HCT116 (cell line): ENCODE results near the gene PPIF. TPM values are rescaled to one million over a fixed set of nuclear protein-coding genes. Genes with fewer than 3 reads are reported as not detected.

Source experiments
- ATAC-seq: fragments of 200-7000 bp; cut with Tn5 transposase; 2 replicates; pipeline ENCODE4 v1.9.1; 2020; ENCODE audit warnings: mild to moderate bottlenecking, moderate library complexity
- BruUV-seq: library from RNA; stranded (reverse); fragments of 400-500 nt; replicated peaks from 2 replicates; lab custom pipeline; 2021; lab: Mats Ljungman, UMichigan
- CTCF ChIA-PET: fragments of 300-600 bp; sonication (Branson Sonifier 250); formaldehyde crosslinking; loops from one replicate; lab custom pipeline; 2021; ENCODE audit warnings: antibody characterized with exemption; lab: Charles Lee
- POLR2A ChIA-PET: fragments of 300-600, 350-600 bp; sonication (Branson Sonifier 250); formaldehyde crosslinking; loops from one replicate; lab custom pipeline; 2021; ENCODE audit warnings: antibody characterized with exemption; lab: Charles Lee
- RAD21 ChIA-PET, 2 experiments: fragments of 300-600 bp; sonication (Branson Sonifier 250); formaldehyde crosslinking; loops; one replicate each; lab custom pipeline; 2023; ENCODE audit warnings: low total read pairs in 2 of 2; ENCODE audit not compliant: uncharacterized antibody in 2 of 2, unreplicated experiment in 2 of 2, low non-redundant PET in 1 of 2; lab: Charles Lee
- DNase-seq: peaks from one replicate; pipeline ENCODE4 v3.0.0-alpha.2; 2010; ENCODE audit warnings: low read depth, low spot score
- H2AFZ ChIP-seq: fragments of 200-600 bp; shearing (Covaris generic), sonication (generic); 2 replicates; pipeline ENCODE4 v1.6.1; 2017; ENCODE audit warnings: low read depth, mixed run types, mixed read lengths, antibody characterized with exemption, low read length; ENCODE audit not compliant: poor library complexity, severe bottlenecking
- H3K27ac ChIP-seq: 2 replicates; pipeline ENCODE4 v1.5.1; 2012; ENCODE audit warnings: low read depth, low read length
- H3K27me3 ChIP-seq: fragments of 200-600 bp; sonication (generic); 2 replicates; pipeline ENCODE4 v1.6.1; 2016; ENCODE audit warnings: mixed run types, low read length, mixed read lengths; ENCODE audit not compliant: insufficient read depth
- H3K36me3 ChIP-seq, 2 experiments: fragments of 200-500 bp in 1 of 2; fragments of 200-600 bp in 1 of 2; sonication (Bioruptor generic) in 1 of 2; sonication (generic) in 1 of 2; 2 replicates each; pipeline versions ENCODE4 v1.5.1 to v1.6.1; 2014 to 2016; ENCODE audit warnings: low read length in 2 of 2, inconsistent platforms in 1 of 2, mixed read lengths in 1 of 2, mixed run types in 1 of 2; ENCODE audit not compliant: insufficient read depth in 2 of 2, control insufficient read depth in 1 of 2
- H3K4me1 ChIP-seq, 2 experiments: fragments of 200-600 bp in 1 of 2; sonication (generic) in 1 of 2; 2 replicates each; pipeline versions ENCODE4 v1.5.1 to v1.6.1; 2012 to 2017; ENCODE audit warnings: low read length in 2 of 2, inconsistent platforms in 1 of 2, mild to moderate bottlenecking in 1 of 2, mixed read lengths in 1 of 2, mixed run types in 1 of 2, moderate library complexity in 1 of 2; ENCODE audit not compliant: insufficient read depth in 2 of 2, control insufficient read depth in 1 of 2
- H3K4me2 ChIP-seq: fragments of 200-600 bp; sonication (generic); 2 replicates; pipeline ENCODE4 v1.6.1; 2017; ENCODE audit warnings: mixed run types, low read length, mixed read lengths
- H3K4me3 ChIP-seq, 2 experiments: fragments of 200-600 bp in 1 of 2; sonication (generic) in 1 of 2; replicated peaks in 1 of 2; 2 replicates each; pipeline ENCODE4 v1.5.1; 2011 to 2016; ENCODE audit warnings: low read length in 2 of 2, control low read depth in 1 of 2, low read depth in 1 of 2, mild to moderate bottlenecking in 1 of 2, mixed read lengths in 1 of 2, mixed run types in 1 of 2
- H3K79me2 ChIP-seq: fragments of 200-600 bp; sonication (generic); 2 replicates; pipeline ENCODE4 v1.6.1; 2017; ENCODE audit warnings: mild to moderate bottlenecking, mixed run types, low read length, moderate library complexity, mixed read lengths; ENCODE audit not compliant: insufficient read depth
- H3K9ac ChIP-seq: fragments of 200-600 bp; sonication (generic); 2 replicates; pipeline ENCODE4 v1.6.1; 2016; ENCODE audit warnings: low read length, mixed read lengths
- H3K9me2 ChIP-seq: fragments of 200-600 bp; sonication (generic), shearing (Covaris generic); 2 replicates; pipeline ENCODE4 v1.6.1; 2017; ENCODE audit warnings: mixed run types, mild to moderate bottlenecking, moderate library complexity; ENCODE audit not compliant: insufficient read depth
- H3K9me3 ChIP-seq, 2 experiments: fragments of 200-500 bp in 1 of 2; fragments of 200-600 bp in 1 of 2; sonication (Bioruptor generic) in 1 of 2; sonication (generic) in 1 of 2; 2 replicates each; pipeline ENCODE4 v1.6.1; 2014 to 2017; ENCODE audit warnings: low read length in 2 of 2, mixed read lengths in 2 of 2, inconsistent platforms in 1 of 2, low read depth in 1 of 2, mild to moderate bottlenecking in 1 of 2, mixed run types in 1 of 2, moderate library complexity in 1 of 2; ENCODE audit not compliant: control insufficient read depth in 1 of 2, insufficient read depth in 1 of 2
- H4K20me1 ChIP-seq: fragments of 200-600 bp; sonication (generic), shearing (Covaris generic); 2 replicates; pipeline ENCODE4 v1.6.1; 2017; ENCODE audit warnings: mixed run types, mild to moderate bottlenecking, moderate library complexity; ENCODE audit not compliant: insufficient read depth
- CBX3 ChIP-seq: IDR thresholded peaks from 2 replicates; pipeline ENCODE4 v1.6.1; 2012; ENCODE audit warnings: low read depth
- EGR1 ChIP-seq: IDR thresholded peaks from 2 replicates; pipeline ENCODE4 v1.6.1; 2012; ENCODE audit warnings: low read depth
- EZH2 ChIP-seq: fragments of 200-600 bp; sonication (generic); IDR thresholded peaks from 2 replicates; pipeline ENCODE4 v1.6.1; 2017; ENCODE audit warnings: antibody characterized with exemption, mixed run types
- FOSL1 ChIP-seq: IDR thresholded peaks from 2 replicates; pipeline ENCODE4 v1.6.1; 2012; ENCODE audit warnings: low read depth
- JUND ChIP-seq: IDR thresholded peaks from 2 replicates; pipeline ENCODE4 v1.6.1; 2012
- POLR2A ChIP-seq: IDR thresholded peaks from 2 replicates; pipeline ENCODE4 v1.7.0; 2011; ENCODE audit warnings: borderline replicate concordance; ENCODE audit not compliant: insufficient read depth, insufficient read length; ENCODE audit errors: extremely low read depth
- POLR2AphosphoS5 ChIP-seq: IDR thresholded peaks from 2 replicates; pipeline ENCODE4 v1.6.1; 2011; ENCODE audit warnings: mild to moderate bottlenecking, low read depth, low read length, moderate library complexity
- RAD21 ChIP-seq: IDR thresholded peaks from 2 replicates; pipeline ENCODE4 v1.6.1; 2012; ENCODE audit warnings: low read depth, mild to moderate bottlenecking
- SIN3A ChIP-seq: IDR thresholded peaks from 2 replicates; pipeline ENCODE4 v1.6.1; 2012; ENCODE audit warnings: low read depth
- SRF ChIP-seq: IDR thresholded peaks from 2 replicates; pipeline ENCODE4 v1.6.1; 2012; ENCODE audit warnings: low read depth
- TCF7L2 ChIP-seq: IDR thresholded peaks from 2 replicates; pipeline ENCODE4 v1.7.0; 2011; ENCODE audit warnings: borderline replicate concordance, inconsistent platforms; ENCODE audit not compliant: insufficient read depth, insufficient read length; ENCODE audit errors: extremely low read depth
- YY1 ChIP-seq: IDR thresholded peaks from 2 replicates; pipeline ENCODE4 v1.6.1; 2011; ENCODE audit warnings: low read length, low read depth, moderate library complexity, mild to moderate bottlenecking; ENCODE audit not compliant: insufficient replicate concordance; ENCODE audit errors: extremely low read depth
- ZFX ChIP-seq: fragments of 450-650 bp; IDR thresholded peaks from 2 replicates; pipeline ENCODE4 v1.6.1; 2017
- ZNF274 ChIP-seq: fragments of 200-500 bp; sonication (Bioruptor generic); IDR thresholded peaks from 2 replicates; pipeline ENCODE4 v1.6.1; 2014; ENCODE audit warnings: mild to moderate bottlenecking, low read depth, low read length, inconsistent platforms
- intact Hi-C: fragments of 100-400 bp; cut with micrococcal nuclease; formaldehyde crosslinking; loops from 2 replicates; pipeline ENCODE4 v1.10.0; 2022
- total RNA-seq: library from RNA; stranded (reverse); gene quantifications from one replicate; pipeline ENCODE4 v1.2.1, GENCODE V29; 2021; ENCODE audit not compliant: unreplicated experiment
- TF ChIP-seq, protein P1 (sequence below), 3 experiments: fragments of 200-600 bp in 1 of 3; sonication (generic) in 1 of 3; IDR thresholded peaks in 2 of 3; conservative IDR thresholded peaks in 1 of 3; 2 replicates each; pipeline ENCODE4 v1.5.1; 2012 to 2017; ENCODE audit warnings: low read depth in 2 of 3, low read length in 2 of 3, antibody characterized with exemption in 1 of 3, borderline replicate concordance in 1 of 3, control low read depth in 1 of 3, mild to moderate bottlenecking in 1 of 3, mixed read lengths in 1 of 3, mixed run types in 1 of 3, moderate library complexity in 1 of 3; ENCODE audit not compliant: insufficient read depth in 1 of 3
- TF ChIP-seq, protein P2 (sequence below): IDR thresholded peaks from 2 replicates; pipeline ENCODE4 v1.6.1; 2012
- TF ChIP-seq, protein P3 (sequence below): IDR thresholded peaks from 2 replicates; pipeline ENCODE4 v1.6.1; 2011; ENCODE audit warnings: mild to moderate bottlenecking, low read length, moderate library complexity; ENCODE audit not compliant: insufficient replicate concordance; ENCODE audit errors: extremely low read depth

Gene PPIF
- total RNA-seq, 1 experiment from 2014 or later = 85.0 TPM

DNA sequence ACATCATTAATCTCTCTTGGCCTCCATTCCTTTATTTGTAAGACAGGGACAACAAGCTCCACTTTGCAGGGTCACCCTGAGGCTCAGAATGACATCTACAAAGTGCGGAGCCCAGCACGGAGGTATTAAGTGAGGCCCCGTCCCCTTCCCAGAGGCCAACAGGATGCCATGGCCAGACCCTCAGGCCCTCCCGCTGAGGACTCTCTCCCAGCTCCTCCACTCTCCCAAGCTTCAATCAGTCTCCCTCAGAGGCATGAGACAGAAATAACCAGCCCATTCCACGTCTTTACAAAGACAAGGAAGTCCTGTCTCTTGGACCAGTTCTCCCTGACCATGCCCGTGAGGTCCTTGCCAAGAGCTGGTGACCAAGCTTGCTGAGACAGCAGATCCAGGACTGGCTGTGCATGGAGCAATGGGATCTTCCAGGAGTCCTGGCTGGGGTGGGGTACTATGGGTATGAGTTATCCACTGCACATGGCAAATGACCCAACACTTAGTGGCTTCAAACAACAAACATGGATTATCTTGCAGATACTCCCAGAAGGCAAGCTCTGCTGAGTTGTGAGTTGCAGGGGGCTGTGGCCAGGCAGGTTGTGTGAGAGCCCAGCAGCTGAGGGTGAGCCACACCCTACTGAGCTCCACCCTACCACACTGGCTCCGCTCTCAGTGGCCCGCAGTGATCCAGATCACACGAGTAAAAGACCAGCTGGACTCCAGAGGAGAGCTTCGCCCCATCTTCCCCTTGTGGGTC, 4.3 kb upstream of the PPIF start:
- BruUV-seq = no TSS peak
- H2AFZ ChIP-seq = no peak overlapping the region

More for the DNA sequence above, 4.3 kb upstream of the PPIF start:
- Histone ChIP-seq H3K79me2 (peaks cover 7% of the 10 kb centered on the region), H3K9me3 (no peaks in the 10 kb centered on the region), H3K27me3 (no peaks in the 10 kb centered on the region), H3K4me3 (no peak overlapping the region), H3K9ac (no peak overlapping the region), H3K4me2 (no peak overlapping the region), H3K36me3 (no peaks in the 10 kb centered on the region), H3K9me2 (no peaks in the 10 kb centered on the region), H4K20me1 (no peaks in the 10 kb centered on the region; the same call in 1 of the 2 replicates), H3K27ac (no peak overlapping the region), H3K4me1 (peaks cover 7 to 19% of the 10 kb centered on the region in 2 experiments; a peak in 3 of 4 replicates)
- ATAC-seq = no peak
- RAD21 ChIA-PET = no interaction called here
- DNase-seq = no peak
- intact Hi-C loops = no loop called here
- POLR2A ChIA-PET = no interaction called here
- no peak for TF ChIP-seq JUND
- no peak for TF ChIP-seq POLR2A
- no peak for TF ChIP-seq FOSL1
- no peak for TF ChIP-seq YY1
- TF ChIP-seq ZFX = no peak
- TF ChIP-seq CBX3 = no peak
- no peak for TF ChIP-seq POLR2AphosphoS5
- no peak for TF ChIP-seq RAD21
- no peak for TF ChIP-seq TCF7L2
- TF ChIP-seq EGR1 = no peak
- no peak for TF ChIP-seq ZNF274
- no peak for TF ChIP-seq SIN3A
- TF ChIP-seq, protein P1, sequence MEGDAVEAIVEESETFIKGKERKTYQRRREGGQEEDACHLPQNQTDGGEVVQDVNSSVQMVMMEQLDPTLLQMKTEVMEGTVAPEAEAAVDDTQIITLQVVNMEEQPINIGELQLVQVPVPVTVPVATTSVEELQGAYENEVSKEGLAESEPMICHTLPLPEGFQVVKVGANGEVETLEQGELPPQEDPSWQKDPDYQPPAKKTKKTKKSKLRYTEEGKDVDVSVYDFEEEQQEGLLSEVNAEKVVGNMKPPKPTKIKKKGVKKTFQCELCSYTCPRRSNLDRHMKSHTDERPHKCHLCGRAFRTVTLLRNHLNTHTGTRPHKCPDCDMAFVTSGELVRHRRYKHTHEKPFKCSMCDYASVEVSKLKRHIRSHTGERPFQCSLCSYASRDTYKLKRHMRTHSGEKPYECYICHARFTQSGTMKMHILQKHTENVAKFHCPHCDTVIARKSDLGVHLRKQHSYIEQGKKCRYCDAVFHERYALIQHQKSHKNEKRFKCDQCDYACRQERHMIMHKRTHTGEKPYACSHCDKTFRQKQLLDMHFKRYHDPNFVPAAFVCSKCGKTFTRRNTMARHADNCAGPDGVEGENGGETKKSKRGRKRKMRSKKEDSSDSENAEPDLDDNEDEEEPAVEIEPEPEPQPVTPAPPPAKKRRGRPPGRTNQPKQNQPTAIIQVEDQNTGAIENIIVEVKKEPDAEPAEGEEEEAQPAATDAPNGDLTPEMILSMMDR (IDR thresholded peaks at IDR 0.05 in 2 of 3, conservative IDR thresholded peaks at IDR 0.05 in 1 of 3; ENCODE audit: borderline replicate concordance in 1 of 3, insufficient read depth in 1 of 3, low read depth in 2 of 3, low read length in 2 of 3) = no peak
- TF ChIP-seq, protein P2, sequence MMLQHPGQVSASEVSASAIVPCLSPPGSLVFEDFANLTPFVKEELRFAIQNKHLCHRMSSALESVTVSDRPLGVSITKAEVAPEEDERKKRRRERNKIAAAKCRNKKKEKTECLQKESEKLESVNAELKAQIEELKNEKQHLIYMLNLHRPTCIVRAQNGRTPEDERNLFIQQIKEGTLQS = no peak
- no peak for TF ChIP-seq EZH2
- TF ChIP-seq SRF = no peak
- TF ChIP-seq, protein P3, sequence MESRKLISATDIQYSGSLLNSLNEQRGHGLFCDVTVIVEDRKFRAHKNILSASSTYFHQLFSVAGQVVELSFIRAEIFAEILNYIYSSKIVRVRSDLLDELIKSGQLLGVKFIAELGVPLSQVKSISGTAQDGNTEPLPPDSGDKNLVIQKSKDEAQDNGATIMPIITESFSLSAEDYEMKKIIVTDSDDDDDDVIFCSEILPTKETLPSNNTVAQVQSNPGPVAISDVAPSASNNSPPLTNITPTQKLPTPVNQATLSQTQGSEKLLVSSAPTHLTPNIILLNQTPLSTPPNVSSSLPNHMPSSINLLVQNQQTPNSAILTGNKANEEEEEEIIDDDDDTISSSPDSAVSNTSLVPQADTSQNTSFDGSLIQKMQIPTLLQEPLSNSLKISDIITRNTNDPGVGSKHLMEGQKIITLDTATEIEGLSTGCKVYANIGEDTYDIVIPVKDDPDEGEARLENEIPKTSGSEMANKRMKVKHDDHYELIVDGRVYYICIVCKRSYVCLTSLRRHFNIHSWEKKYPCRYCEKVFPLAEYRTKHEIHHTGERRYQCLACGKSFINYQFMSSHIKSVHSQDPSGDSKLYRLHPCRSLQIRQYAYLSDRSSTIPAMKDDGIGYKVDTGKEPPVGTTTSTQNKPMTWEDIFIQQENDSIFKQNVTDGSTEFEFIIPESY = no peak
- CTCF ChIA-PET = no interaction called here
